ENCODE results near the gene AMD1.

AMD1 gene

GRCh38 chr6:110858562-110859214 lies 15.9 kb upstream of the AMD1 start:
- no peak for DNase-seq (ENCODE audit: low read depth in 1 of 2, low spot score in 1 of 2)
- TF ChIP-seq JUND (IDR thresholded peaks at IDR 0.05; ENCODE audit: low read depth) = no peak
- in situ Hi-C loops (cut with HindIII; ENCODE audit: low pct_unique_long_range_greater_than_20kb, low sequenced_read_pairs) = no loop called here

GRCh38 chr6:110859335-110859792 lies 15.2 kb upstream of the AMD1 start:
- no peak for TF ChIP-seq JUND (IDR thresholded peaks at IDR 0.05; ENCODE audit: low read depth)
- DNase-seq (ENCODE audit: low read depth in 1 of 2, low spot score in 1 of 2) = no peak
- in situ Hi-C loops (cut with HindIII; ENCODE audit: low pct_unique_long_range_greater_than_20kb, low sequenced_read_pairs) = no loop called here

GRCh38 chr6:110864824-110865223 lies 9.8 kb upstream of the AMD1 start:
- DNase-seq (ENCODE audit: low read depth in 1 of 2, low spot score in 1 of 2) = no peak
- TF ChIP-seq JUND (IDR thresholded peaks at IDR 0.05; ENCODE audit: low read depth) = no peak
- in situ Hi-C loops (cut with HindIII; ENCODE audit: low pct_unique_long_range_greater_than_20kb, low sequenced_read_pairs) = no loop called here

- TF ChIP-seq JUND (IDR thresholded peaks at IDR 0.05; ENCODE audit: low read depth) = no peak
- in situ Hi-C loops (cut with HindIII; ENCODE audit: low pct_unique_long_range_greater_than_20kb, low sequenced_read_pairs) = no loop called here
- DNase-seq (ENCODE audit: low read depth in 1 of 2, low spot score in 1 of 2) = peak in 1 of 2 experiments; percentile 56
Measured at GRCh38 chr6:110874880-110875547, 429 bp downstream of the AMD1 start.

- in situ Hi-C loops (cut with HindIII; ENCODE audit: low pct_unique_long_range_greater_than_20kb, low sequenced_read_pairs) = no loop called here
- TF ChIP-seq JUND (IDR thresholded peaks at IDR 0.05; ENCODE audit: low read depth) = no peak
- DNase-seq (ENCODE audit: low read depth in 1 of 2, low spot score in 1 of 2) = peak in 1 of 2 experiments; percentile 3
Measured at GRCh38 chr6:110875548-110876169, 1.1 kb downstream of the AMD1 start.

GRCh38 chr6:110876170-110876773 lies 1.7 kb downstream of the AMD1 start:
- no peak for TF ChIP-seq JUND (IDR thresholded peaks at IDR 0.05; ENCODE audit: low read depth)
- DNase-seq (ENCODE audit: low read depth in 1 of 2, low spot score in 1 of 2) = peak; percentile 72 to 89
- in situ Hi-C loops (cut with HindIII; ENCODE audit: low pct_unique_long_range_greater_than_20kb, low sequenced_read_pairs) = no loop called here

- in situ Hi-C loops (cut with HindIII; ENCODE audit: low pct_unique_long_range_greater_than_20kb, low sequenced_read_pairs) = no loop called here
- TF ChIP-seq JUND (IDR thresholded peaks at IDR 0.05; ENCODE audit: low read depth) = no peak
- no peak for DNase-seq (ENCODE audit: low read depth in 1 of 2, low spot score in 1 of 2)
Measured at GRCh38 chr6:110876806-110877564, 2.4 kb downstream of the AMD1 start.

GRCh38 chr6:110877569-110877968 lies 3.0 kb downstream of the AMD1 start:
- in situ Hi-C loops (cut with HindIII; ENCODE audit: low pct_unique_long_range_greater_than_20kb, low sequenced_read_pairs) = no loop called here
- no peak for TF ChIP-seq JUND (IDR thresholded peaks at IDR 0.05; ENCODE audit: low read depth)
- DNase-seq (ENCODE audit: low read depth in 1 of 2, low spot score in 1 of 2) = no peak

- DNase-seq (ENCODE audit: low read depth in 1 of 2, low spot score in 1 of 2) = peak in 1 of 2 experiments; percentile 36
- no peak for TF ChIP-seq JUND (IDR thresholded peaks at IDR 0.05; ENCODE audit: low read depth)
- in situ Hi-C loops (cut with HindIII; ENCODE audit: low pct_unique_long_range_greater_than_20kb, low sequenced_read_pairs) = no loop called here
Measured at GRCh38 chr6:110878751-110879522, 4.4 kb downstream of the AMD1 start.

GRCh38 chr6:110880651-110881050 lies 6.1 kb downstream of the AMD1 start:
- in situ Hi-C loops (cut with HindIII; ENCODE audit: low pct_unique_long_range_greater_than_20kb, low sequenced_read_pairs) = no loop called here

GRCh38 chr6:110881546-110882273 lies 7.1 kb downstream of the AMD1 start:
- DNase-seq (ENCODE audit: low read depth in 1 of 2, low spot score in 1 of 2) = no peak
- TF ChIP-seq JUND (IDR thresholded peaks at IDR 0.05; ENCODE audit: low read depth) = no peak
- in situ Hi-C loops (cut with HindIII; ENCODE audit: low pct_unique_long_range_greater_than_20kb, low sequenced_read_pairs) = no loop called here

More at GRCh38 chr6:110880651-110881050, 6.1 kb downstream of the AMD1 start:
- TF ChIP-seq JUND (IDR thresholded peaks at IDR 0.05; ENCODE audit: low read depth) = no peak
- DNase-seq (ENCODE audit: low read depth in 1 of 2, low spot score in 1 of 2) = no peak
